Measurements from ENCODE around the gene ATN1.

DNA sequence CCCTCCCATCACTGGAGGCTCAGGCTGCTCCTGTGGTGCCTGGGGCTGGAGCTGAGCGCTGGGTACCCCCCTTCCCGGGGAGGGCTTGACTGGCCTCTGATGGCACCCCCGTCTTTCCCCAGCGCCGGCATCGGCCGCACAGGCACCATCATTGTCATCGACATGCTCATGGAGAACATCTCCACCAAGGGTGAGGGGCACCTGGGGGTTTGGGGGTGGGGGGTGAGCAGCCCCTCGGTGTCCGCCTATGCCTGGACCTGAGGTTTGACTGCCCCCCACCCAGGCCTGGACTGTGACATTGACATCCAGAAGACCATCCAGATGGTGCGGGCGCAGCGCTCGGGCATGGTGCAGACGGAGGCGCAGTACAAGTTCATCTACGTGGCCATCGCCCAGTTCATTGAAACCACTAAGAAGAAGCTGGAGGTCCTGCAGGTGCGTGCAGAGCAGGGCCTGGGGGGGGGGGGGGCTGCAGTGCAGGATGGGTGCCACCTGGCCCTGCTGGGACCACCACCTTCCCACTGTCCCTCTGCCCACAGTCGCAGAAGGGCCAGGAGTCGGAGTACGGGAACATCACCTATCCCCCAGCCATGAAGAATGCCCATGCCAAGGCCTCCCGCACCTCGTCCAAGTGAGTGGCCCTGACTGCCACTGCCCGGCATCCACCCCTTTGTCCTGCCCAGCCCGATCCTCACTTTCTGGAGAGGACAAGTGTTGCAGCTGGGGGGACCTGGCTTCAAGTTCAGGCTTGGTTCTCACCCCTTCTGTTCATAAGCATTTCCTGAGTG, 32.2 kb downstream of the ATN1 start:
- TF ChIP-seq, protein P1, sequence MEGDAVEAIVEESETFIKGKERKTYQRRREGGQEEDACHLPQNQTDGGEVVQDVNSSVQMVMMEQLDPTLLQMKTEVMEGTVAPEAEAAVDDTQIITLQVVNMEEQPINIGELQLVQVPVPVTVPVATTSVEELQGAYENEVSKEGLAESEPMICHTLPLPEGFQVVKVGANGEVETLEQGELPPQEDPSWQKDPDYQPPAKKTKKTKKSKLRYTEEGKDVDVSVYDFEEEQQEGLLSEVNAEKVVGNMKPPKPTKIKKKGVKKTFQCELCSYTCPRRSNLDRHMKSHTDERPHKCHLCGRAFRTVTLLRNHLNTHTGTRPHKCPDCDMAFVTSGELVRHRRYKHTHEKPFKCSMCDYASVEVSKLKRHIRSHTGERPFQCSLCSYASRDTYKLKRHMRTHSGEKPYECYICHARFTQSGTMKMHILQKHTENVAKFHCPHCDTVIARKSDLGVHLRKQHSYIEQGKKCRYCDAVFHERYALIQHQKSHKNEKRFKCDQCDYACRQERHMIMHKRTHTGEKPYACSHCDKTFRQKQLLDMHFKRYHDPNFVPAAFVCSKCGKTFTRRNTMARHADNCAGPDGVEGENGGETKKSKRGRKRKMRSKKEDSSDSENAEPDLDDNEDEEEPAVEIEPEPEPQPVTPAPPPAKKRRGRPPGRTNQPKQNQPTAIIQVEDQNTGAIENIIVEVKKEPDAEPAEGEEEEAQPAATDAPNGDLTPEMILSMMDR (IDR thresholded peaks at IDR 0.05; ENCODE audit: borderline replicate concordance, extremely low read depth, low read length, poor library complexity, severe bottlenecking) = no peak
- TF ChIP-seq EZH2 (IDR thresholded peaks at IDR 0.05; ENCODE audit: borderline replicate concordance, low read depth, low read length, severe bottlenecking) = no peak

Measured in DND-41 (cell line).